Endodermal cell (in vitro differentiated cells): ENCODE results near the gene PITPNC1. TPM values are rescaled to one million over a fixed set of nuclear protein-coding genes. Genes with fewer than 3 reads are reported as not detected.
A peak's percentile ranks its signal among the peaks of the same experiment; 100 is the strongest.

ENCODE experiments used
- DNase-seq: peaks from one replicate; pipeline ENCODE4 v3.0.0-alpha.2; 2017
- H3K27ac ChIP-seq: 2 replicates; pipeline ENCODE4 v1.5.1; 2013; ENCODE audit warnings: mild to moderate bottlenecking, low read depth, low read length, moderate library complexity
- H3K27me3 ChIP-seq: 2 replicates; pipeline ENCODE4 v1.6.1; 2013; ENCODE audit warnings: mild to moderate bottlenecking, low read length, moderate library complexity; ENCODE audit not compliant: insufficient read depth, control insufficient read depth, poor library complexity, severe bottlenecking
- H3K36me3 ChIP-seq: 2 replicates; pipeline ENCODE4 v1.7.0; 2013; ENCODE audit warnings: mild to moderate bottlenecking, low read length, moderate library complexity; ENCODE audit not compliant: control insufficient read depth, insufficient read depth
- H3K4me1 ChIP-seq: one replicate; pipeline ENCODE4 v1.7.0; 2013; ENCODE audit warnings: low read length; ENCODE audit not compliant: control insufficient read depth, insufficient read depth
- H3K4me3 ChIP-seq: 2 replicates; pipeline ENCODE4 v1.5.1; 2013; ENCODE audit warnings: mild to moderate bottlenecking, low read length, moderate library complexity
- H3K9ac ChIP-seq: 2 replicates; pipeline ENCODE4 v1.6.1; 2013; ENCODE audit warnings: mild to moderate bottlenecking, low read length, moderate library complexity; ENCODE audit not compliant: poor library complexity, severe bottlenecking; ENCODE audit errors: extremely low read depth
- H3K9me3 ChIP-seq: 2 replicates; pipeline ENCODE4 v1.6.1; 2013; ENCODE audit warnings: mild to moderate bottlenecking, low read length, moderate library complexity; ENCODE audit not compliant: control insufficient read depth
- H3K27ac Mint-ChIP-seq: 2 replicates; pipeline ENCODE4 v1.8.0; 2020; ENCODE audit warnings: mixed read lengths
- H3K27me3 Mint-ChIP-seq: 2 replicates; pipeline ENCODE4 v1.8.0; 2021; ENCODE audit warnings: mild to moderate bottlenecking, mixed read lengths; ENCODE audit not compliant: insufficient read depth
- H3K36me3 Mint-ChIP-seq: 2 replicates; pipeline ENCODE4 v1.8.0; 2020; ENCODE audit warnings: low read depth, mixed read lengths
- H3K4me1 Mint-ChIP-seq: 2 replicates; pipeline ENCODE4 v1.8.0; 2020; ENCODE audit warnings: mixed read lengths
- H3K4me3 Mint-ChIP-seq: 2 replicates; pipeline ENCODE4 v1.8.0; 2020; ENCODE audit warnings: mild to moderate bottlenecking, moderate library complexity, mixed read lengths
- H3K9me3 Mint-ChIP-seq: 2 replicates; pipeline ENCODE4 v1.8.0; 2020; ENCODE audit warnings: mild to moderate bottlenecking, mixed read lengths
- CTCF ChIP-seq: fragments of 200-600 bp; sonication (generic); conservative IDR thresholded peaks from 2 replicates; pipeline ENCODE4 v1.5.0; 2021; ENCODE audit warnings: antibody characterized with exemption, mild to moderate bottlenecking
- WGBS, 2 experiments: methylation state at CpG; one replicate each; pipeline versions ENCODE4 v1.1.5 to v1.1.7; 2013; ENCODE audit warnings: missing lambda C conversion rate in 2 of 2, mixed read lengths in 1 of 2; ENCODE audit not compliant: insufficient coverage in 1 of 2, insufficient read length in 1 of 2; 5-methylcytosine and 5-hydroxymethylcytosine counted together
- total RNA-seq, 2 donors: library from RNA; stranded (reverse); fragmentation: NEBNext Ultra II Directional in 1 of 2; extraction: Animal tissue kit (Norgen Biotek cat#: 25700) in 1 of 2; gene quantifications; 2 replicates in 1 of 2; 3 replicates in 1 of 2; pipeline ENCODE4 v1.2.1, GENCODE V29; 2021

The PITPNC1 gene
- total RNA-seq, 2 donors from 2014 or later, result 28.9 to 36.4 TPM

DNA sequence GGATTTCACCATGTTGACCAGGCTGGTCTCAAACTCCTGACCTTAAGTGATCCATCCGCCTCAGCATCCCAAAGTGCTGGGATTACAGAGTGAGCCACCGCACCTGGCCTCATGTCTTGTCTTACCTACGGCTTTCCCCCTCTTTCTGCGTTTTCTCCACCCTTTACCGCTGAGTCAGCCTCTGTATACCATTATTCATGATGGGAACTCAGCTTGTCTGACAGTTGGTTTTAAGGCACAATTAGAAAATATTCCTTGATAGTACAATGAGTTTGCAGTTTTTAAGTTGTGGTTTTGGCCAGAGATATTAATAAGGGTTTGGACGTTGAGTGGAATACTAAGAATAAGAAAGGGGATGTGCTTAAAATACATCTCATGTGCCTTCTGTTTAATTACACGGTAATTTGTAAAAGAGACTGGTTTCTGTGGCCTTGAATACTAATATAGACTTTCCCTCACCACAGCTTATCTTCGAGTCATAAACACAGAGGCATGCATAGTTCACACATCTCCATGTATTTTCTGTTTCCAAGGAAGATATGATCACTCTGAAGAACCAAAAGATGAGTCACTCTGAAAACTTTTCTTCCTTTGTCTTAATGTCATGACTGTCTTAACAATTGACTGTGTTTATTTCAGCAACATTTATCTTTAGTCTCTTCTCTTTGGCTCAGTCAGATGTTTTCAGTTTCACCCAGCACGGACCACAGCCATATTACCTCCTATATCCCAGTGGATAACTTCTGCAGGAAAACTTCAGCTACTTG, 54.4 kb downstream of the PITPNC1 start:
- Mint-ChIP-seq H3K27me3 (no peaks in the 10 kb centered on the region), H3K27ac (peak overlapping the region; percentile 35), H3K4me3 (no peak overlapping the region), H3K4me1 (no peaks in the 10 kb centered on the region), H3K9me3 (no peaks in the 10 kb centered on the region), H3K36me3 (peaks cover 6% of the 10 kb centered on the region)
- Histone ChIP-seq H3K4me1 (no peaks in the 10 kb centered on the region), H3K36me3 (no peaks in the 10 kb centered on the region), H3K4me3 (no peak overlapping the region), H3K9me3 (no peaks in the 10 kb centered on the region), H3K9ac (no peak overlapping the region), H3K27me3 (no peaks in the 10 kb centered on the region), H3K27ac (no peak overlapping the region)
- 92 to 95% methylated on average over 5 to 9 of the region's 9 CpGs for WGBS, 2 experiments
- TF ChIP-seq CTCF, result no peak
- DNase-seq, result no peak

- Mint-ChIP-seq H3K27me3 (no peaks in the 10 kb centered on the region), H3K9me3 (no peaks in the 10 kb centered on the region), H3K36me3 (peaks cover 6% of the 10 kb centered on the region), H3K4me3 (no peak overlapping the region), H3K4me1 (no peaks in the 10 kb centered on the region), H3K27ac (peak overlapping the region; percentile 58)
- WGBS, 2 experiments, result 93 to 94% methylated on average over 15 to 20 of the region's 21 CpGs
- no peaks in the 10 kb centered on the region for H3K4me1 ChIP-seq
- H3K36me3 ChIP-seq, result no peaks in the 10 kb centered on the region
- H3K4me3 ChIP-seq, result no peak overlapping the region
- H3K27me3 ChIP-seq, result no peaks in the 10 kb centered on the region
- no peak overlapping the region for H3K27ac ChIP-seq
- DNase-seq, result no peak
- TF ChIP-seq CTCF, result no peak
- H3K9me3 ChIP-seq, result no peaks in the 10 kb centered on the region
- no peak overlapping the region for H3K9ac ChIP-seq
Measured at GRCh38 chr17:67433248-67433924, 56.3 kb downstream of the PITPNC1 start.

GRCh38 chr17:67434061-67434525, 57.0 kb downstream of the PITPNC1 start:
- no peaks in the 10 kb centered on the region for H3K4me1 Mint-ChIP-seq
- no peak for TF ChIP-seq CTCF
- Histone ChIP-seq H3K27me3 (no peaks in the 10 kb centered on the region), H3K4me1 (no peaks in the 10 kb centered on the region), H3K36me3 (no peaks in the 10 kb centered on the region), H3K9ac (no peak overlapping the region), H3K9me3 (no peaks in the 10 kb centered on the region), H3K4me3 (no peak overlapping the region), H3K27ac (no peak overlapping the region)
- H3K27ac Mint-ChIP-seq, result peak overlapping the region; percentile 31
- H3K27me3 Mint-ChIP-seq, result no peaks in the 10 kb centered on the region
- no peak overlapping the region for H3K4me3 Mint-ChIP-seq
- WGBS, 2 experiments, result 89 to 97% methylated on average over 3 to 6 of the region's 6 CpGs
- H3K9me3 Mint-ChIP-seq, result no peaks in the 10 kb centered on the region
- peaks cover 6% of the 10 kb centered on the region for H3K36me3 Mint-ChIP-seq
- no peak for DNase-seq
